PC-3 (cell line): ENCODE results near the gene TAOK1.

Experiments used
- CTCF ChIP-seq: fragments of 300-600 bp; sonication (generic); conservative IDR thresholded peaks from 2 replicates; pipeline ENCODE4 v1.5.1; 2017; ENCODE audit warnings: antibody characterized with exemption, low read depth, mild to moderate bottlenecking, low read length
- EZH2 ChIP-seq: fragments of 300-600 bp; sonication (generic); IDR thresholded peaks from one replicate; pipeline ENCODE4 v1.6.1; 2017; ENCODE audit warnings: antibody characterized with exemption, mild to moderate bottlenecking, low read length; ENCODE audit not compliant: unreplicated experiment
- EZH2phosphoT487 ChIP-seq: fragments of 300-600 bp; sonication (generic); IDR thresholded peaks from 2 replicates; pipeline ENCODE4 v1.6.1; 2018; ENCODE audit warnings: mild to moderate bottlenecking, antibody characterized with exemption, low read length, borderline replicate concordance

- TF ChIP-seq CTCF (no peak), EZH2 (no peak), EZH2phosphoT487 (no peak)
These were observed 84.1 kb downstream of the TAOK1 start for GRCh38 chr17:29474297-29474696.
